NCI-H2196 (cell line): ENCODE results near the gene MARK4.
"Not testable (repeated sequence)": the region's sequence is repeated elsewhere in the genome, so short reads cannot be mapped to it uniquely, and the experiment has no call there.

Experiments used
- DNase-seq: peaks from one replicate; lab custom pipeline; 2025; ENCODE audit not compliant: unreplicated experiment; lab: John Stamatoyannopoulos, UW

MARK4 gene

GRCh38 chr19:45250832-45251451 is at the start of gene MARK4:
Gene MARK4, plus strand, starts transcription at chr19:45251271. Its CDS starts 318 bp downstream, at chr19:45251589.
- peak; percentile 47 for DNase-seq

- DNase-seq = no peak
Measured at GRCh38 chr19:45202637-45203036, 48.4 kb upstream of the MARK4 start.

GRCh38 chr19:45205810-45206209 is 45.3 kb upstream of the MARK4 start:
- no peak for DNase-seq

GRCh38 chr19:45206328-45206727 is 44.7 kb upstream of the MARK4 start:
- no peak for DNase-seq

GRCh38 chr19:45211751-45212381 is 39.2 kb upstream of the MARK4 start:
- no peak for DNase-seq

GRCh38 chr19:45213031-45213430 is 38.0 kb upstream of the MARK4 start:
- DNase-seq = no peak

GRCh38 chr19:45215391-45216191 is 35.5 kb upstream of the MARK4 start:
- DNase-seq = peak; percentile 51

GRCh38 chr19:45216667-45217066 is 34.4 kb upstream of the MARK4 start:
- no peak for DNase-seq

- DNase-seq = no peak
Measured at GRCh38 chr19:45217193-45217956, 33.7 kb upstream of the MARK4 start.

- no peak for DNase-seq
Measured at GRCh38 chr19:45217957-45218334, 33.1 kb upstream of the MARK4 start.

- DNase-seq = no peak
Measured at GRCh38 chr19:45218426-45218825, 32.6 kb upstream of the MARK4 start.

GRCh38 chr19:45218911-45219743 is 31.9 kb upstream of the MARK4 start:
- DNase-seq = no peak

- DNase-seq = no peak
Measured at GRCh38 chr19:45222724-45223123, 28.3 kb upstream of the MARK4 start.

- no peak for DNase-seq
Measured at GRCh38 chr19:45223879-45224278, 27.2 kb upstream of the MARK4 start.

GRCh38 chr19:45224645-45225044 is 26.4 kb upstream of the MARK4 start:
- DNase-seq = no peak

GRCh38 chr19:45229056-45229455 is 22.0 kb upstream of the MARK4 start:
- not testable (repeated sequence) for DNase-seq

- DNase-seq = no peak
Measured at GRCh38 chr19:45231891-45232290, 19.2 kb upstream of the MARK4 start.

GRCh38 chr19:45234089-45234869 is 16.8 kb upstream of the MARK4 start:
- no peak for DNase-seq

GRCh38 chr19:45235485-45235884 is 15.6 kb upstream of the MARK4 start:
- no peak for DNase-seq

- no peak for DNase-seq
Measured at GRCh38 chr19:45238556-45238955, 12.5 kb upstream of the MARK4 start.
